ENCODE results near the gene CHCHD3.

Gene CHCHD3

GRCh38 chr7:132750096-132750495, 331.8 kb downstream of the CHCHD3 start:
- no peak for DNase-seq (ENCODE audit: low read depth)
- H3K4me3 ChIP-seq (ENCODE audit: low read depth, low read length) = no peak overlapping the region
- no peak for TF ChIP-seq CTCF (conservative IDR thresholded peaks at IDR 0.05; ENCODE audit: low read depth, low read length)

GRCh38 chr7:132745510-132745909, 336.4 kb downstream of the CHCHD3 start:
- no peak for TF ChIP-seq CTCF (conservative IDR thresholded peaks at IDR 0.05; ENCODE audit: low read depth, low read length)
- DNase-seq (ENCODE audit: low read depth) = no peak
- H3K4me3 ChIP-seq (ENCODE audit: low read depth, low read length) = no peak overlapping the region

- no peak for TF ChIP-seq CTCF (conservative IDR thresholded peaks at IDR 0.05; ENCODE audit: low read depth, low read length)
- DNase-seq (ENCODE audit: low read depth) = peak; percentile 15
- H3K4me3 ChIP-seq (ENCODE audit: low read depth, low read length) = no peak overlapping the region
Observed at GRCh38 chr7:132743974-132744373, 337.9 kb downstream of the CHCHD3 start.

GRCh38 chr7:132742189-132742612, 339.7 kb downstream of the CHCHD3 start:
- TF ChIP-seq CTCF (conservative IDR thresholded peaks at IDR 0.05; ENCODE audit: low read depth, low read length) = no peak
- DNase-seq (ENCODE audit: low read depth) = peak; percentile 92
- H3K4me3 ChIP-seq (ENCODE audit: low read depth, low read length) = no peak overlapping the region

- no peak for TF ChIP-seq CTCF (conservative IDR thresholded peaks at IDR 0.05; ENCODE audit: low read depth, low read length)
- H3K4me3 ChIP-seq (ENCODE audit: low read depth, low read length) = no peak overlapping the region
- no peak for DNase-seq (ENCODE audit: low read depth)
Observed at GRCh38 chr7:132740176-132740575, 341.7 kb downstream of the CHCHD3 start.

GRCh38 chr7:132739271-132739955, 342.5 kb downstream of the CHCHD3 start:
- DNase-seq (ENCODE audit: low read depth) = peak; percentile 81
- TF ChIP-seq CTCF (conservative IDR thresholded peaks at IDR 0.05; ENCODE audit: low read depth, low read length) = no peak
- no peak overlapping the region for H3K4me3 ChIP-seq (ENCODE audit: low read depth, low read length)

GRCh38 chr7:132738254-132738653, 343.6 kb downstream of the CHCHD3 start:
- no peak for TF ChIP-seq CTCF (conservative IDR thresholded peaks at IDR 0.05; ENCODE audit: low read depth, low read length)
- no peak overlapping the region for H3K4me3 ChIP-seq (ENCODE audit: low read depth, low read length)
- peak; percentile 58 for DNase-seq (ENCODE audit: low read depth)
